Stimulated activated naive B cell treated with anti-CD40 and anti-IgM and Interleukin-4, amounts not matched to agents 10 μg/mL and 1 μg/mL and 100 μg/mL, for 72 hours (primary cell): ENCODE results near the gene GUCY1A1.
A peak's percentile ranks its signal among the peaks of the same experiment; 100 is the strongest.

Experiments used
- ATAC-seq, 2 donors: fragments of 150-1000 bp; cut with Tn5 transposase; replicated peaks; 2 replicates each; pipeline ENCODE4 v1.10.0; 2021; ENCODE audit warnings: moderate library complexity in 1 of 2
- DNase-seq: peaks from one replicate; pipeline ENCODE4 v3.0.0; 2021
- H3K27ac Mint-ChIP-seq: one replicate; pipeline ENCODE4 v1.8.0; 2022; ENCODE audit warnings: mild to moderate bottlenecking, mixed read lengths
- H3K27me3 Mint-ChIP-seq, 2 donors: one replicate each; pipeline ENCODE4 v1.8.0; 2022; ENCODE audit warnings: mixed read lengths in 2 of 2
- H3K36me3 Mint-ChIP-seq, 2 donors: one replicate each; pipeline ENCODE4 v1.8.0; 2022; ENCODE audit warnings: mixed read lengths in 2 of 2, mild to moderate bottlenecking in 1 of 2
- H3K4me1 Mint-ChIP-seq, 2 donors: one replicate each; pipeline ENCODE4 v1.8.0; 2022; ENCODE audit warnings: mixed read lengths in 2 of 2, mild to moderate bottlenecking in 1 of 2
- H3K4me3 Mint-ChIP-seq, 2 donors: one replicate each; pipeline ENCODE4 v1.8.0; 2022; ENCODE audit warnings: mild to moderate bottlenecking in 2 of 2, mixed read lengths in 2 of 2, moderate library complexity in 1 of 2
- H3K9me3 Mint-ChIP-seq, 2 donors: one replicate each; pipeline ENCODE4 v1.8.0; 2022; ENCODE audit warnings: mixed read lengths in 2 of 2, mild to moderate bottlenecking in 1 of 2

The GUCY1A1 gene

GRCh38 chr4:155673453-155673979 lies 6.9 kb downstream of the GUCY1A1 start:
- Mint-ChIP-seq H3K27ac (no peak overlapping the region), H3K27me3 (peaks cover 15 to 20% of the 10 kb centered on the region in 2 donors), H3K4me1 (peaks cover 9 to 18% of the 10 kb centered on the region in 2 donors), H3K4me3 (no peak overlapping the region), H3K36me3 (no peaks in the 10 kb centered on the region), H3K9me3 (no peaks in the 10 kb centered on the region)
- DNase-seq (no peak), ATAC-seq (no peak)

DNA sequence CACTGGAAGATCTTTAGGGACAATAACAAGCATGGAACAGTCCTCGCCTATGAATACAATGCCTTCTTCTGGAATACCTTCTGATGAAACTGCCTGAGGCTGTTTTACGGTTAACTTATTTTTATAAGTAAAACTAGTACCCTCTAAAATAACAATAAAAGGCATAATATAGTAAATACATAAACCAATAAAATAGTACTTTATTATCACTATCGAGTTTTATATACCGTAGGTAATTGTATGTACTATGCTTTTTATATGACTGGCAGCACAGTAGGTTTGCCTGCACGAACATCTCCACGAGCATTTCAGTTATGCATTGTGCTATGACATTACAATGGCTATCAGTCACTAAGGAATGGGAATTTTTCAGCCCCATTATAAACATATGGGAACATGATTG lies 8.0 kb downstream of the GUCY1A1 start:
- Mint-ChIP-seq H3K9me3 (no peaks in the 10 kb centered on the region), H3K27ac (no peak overlapping the region), H3K4me3 (no peak overlapping the region), H3K4me1 (peaks cover 9 to 15% of the 10 kb centered on the region in 2 donors), H3K36me3 (no peaks in the 10 kb centered on the region), H3K27me3 (peaks cover 15 to 19% of the 10 kb centered on the region in 2 donors)
- DNase-seq: no peak
- ATAC-seq: no peak

- Mint-ChIP-seq H3K4me1 (peaks cover 9 to 15% of the 10 kb centered on the region in 2 donors), H3K36me3 (no peaks in the 10 kb centered on the region), H3K9me3 (no peaks in the 10 kb centered on the region), H3K4me3 (peak overlapping the region in 1 of 2 donors; percentile 61), H3K27ac (no peak overlapping the region), H3K27me3 (peaks cover 6 to 8% of the 10 kb centered on the region in 2 donors)
- peak; percentile 36 to 51 for ATAC-seq
- no peak for DNase-seq
These were observed 9.2 kb downstream of the GUCY1A1 start for GRCh38 chr4:155675709-155676429.

DNA sequence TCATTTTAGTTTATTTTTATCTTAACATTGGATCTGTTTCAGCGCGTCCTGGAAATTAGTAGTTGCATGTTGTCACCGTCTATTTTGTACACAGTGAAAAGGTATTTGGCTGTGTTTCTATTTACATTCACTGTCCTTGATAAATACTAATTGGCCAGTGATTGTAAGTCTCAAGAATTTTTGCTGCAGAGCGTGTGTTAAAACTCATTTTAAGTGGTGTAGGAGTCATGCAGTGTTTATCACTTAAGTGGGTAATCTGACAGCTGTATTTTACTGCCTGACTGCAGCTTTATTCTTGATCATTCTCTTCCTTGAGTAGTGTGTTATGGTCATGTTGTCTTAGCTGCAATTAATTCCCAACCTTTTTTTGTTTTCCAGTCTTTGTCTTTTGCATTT lies 9.8 kb downstream of the GUCY1A1 start:
- peak overlapping the region; percentile 10 to 61 for H3K4me3 Mint-ChIP-seq
- ATAC-seq (no peak), DNase-seq (no peak)
- peaks cover 9 to 15% of the 10 kb centered on the region in 2 donors for H3K4me1 Mint-ChIP-seq
- H3K27ac Mint-ChIP-seq: no peak overlapping the region
- H3K9me3 Mint-ChIP-seq: no peaks in the 10 kb centered on the region
- H3K36me3 Mint-ChIP-seq: no peaks in the 10 kb centered on the region
- peaks cover under 1 to 3% of the 10 kb centered on the region in 2 donors for H3K27me3 Mint-ChIP-seq

DNA sequence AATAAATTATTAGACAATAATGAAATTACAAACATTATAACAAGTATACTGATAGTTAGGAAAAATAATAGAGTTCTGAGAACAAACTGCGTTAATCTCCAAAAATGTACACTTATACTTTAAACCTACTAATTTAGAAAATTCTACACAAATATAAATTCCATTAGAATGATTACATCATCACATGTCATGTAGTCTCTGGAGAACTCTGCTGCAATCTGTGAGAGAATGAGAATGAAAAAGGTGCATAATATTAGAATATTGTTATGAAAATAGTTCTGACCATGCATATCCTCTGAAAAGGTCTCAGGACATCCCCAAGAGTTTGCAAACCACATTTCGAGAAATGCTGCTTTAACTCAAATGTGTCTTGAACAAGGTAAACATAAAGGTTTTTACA lies 11.4 kb downstream of the GUCY1A1 start:
- ATAC-seq (no peak), DNase-seq (no peak)
- Mint-ChIP-seq H3K27me3 (peaks cover 0 to 3% of the 10 kb centered on the region in 2 donors), H3K9me3 (no peaks in the 10 kb centered on the region), H3K4me1 (peaks cover 9 to 15% of the 10 kb centered on the region in 2 donors), H3K4me3 (no peak overlapping the region), H3K27ac (no peak overlapping the region), H3K36me3 (no peaks in the 10 kb centered on the region)

DNA sequence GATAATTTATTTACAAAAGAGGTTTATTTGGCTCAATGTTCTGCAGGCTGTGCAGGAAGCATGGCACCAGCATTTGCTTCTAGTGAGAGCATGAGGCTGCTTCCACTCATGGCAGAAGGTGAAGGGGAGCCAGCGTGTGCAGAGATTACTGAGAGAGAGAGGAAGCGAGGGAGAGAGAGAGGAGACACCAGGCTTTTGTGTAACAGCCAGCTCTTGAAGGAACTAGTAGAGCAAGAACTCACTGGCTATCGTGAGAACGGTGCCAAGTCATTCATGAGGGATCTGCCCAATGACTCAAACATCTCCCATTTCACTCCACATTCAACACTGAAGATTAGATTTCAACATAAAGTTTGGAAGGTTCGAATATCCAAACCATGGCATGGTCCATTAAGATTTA lies 12.7 kb downstream of the GUCY1A1 start:
- H3K27ac Mint-ChIP-seq: no peak overlapping the region
- peaks cover 9 to 15% of the 10 kb centered on the region in 2 donors for H3K4me1 Mint-ChIP-seq
- no peak for ATAC-seq
- no peaks in the 10 kb centered on the region for H3K9me3 Mint-ChIP-seq
- H3K4me3 Mint-ChIP-seq: no peak overlapping the region
- no peaks in the 10 kb centered on the region for H3K36me3 Mint-ChIP-seq
- H3K27me3 Mint-ChIP-seq: peaks cover 0 to 3% of the 10 kb centered on the region in 2 donors
- no peak for DNase-seq

DNA sequence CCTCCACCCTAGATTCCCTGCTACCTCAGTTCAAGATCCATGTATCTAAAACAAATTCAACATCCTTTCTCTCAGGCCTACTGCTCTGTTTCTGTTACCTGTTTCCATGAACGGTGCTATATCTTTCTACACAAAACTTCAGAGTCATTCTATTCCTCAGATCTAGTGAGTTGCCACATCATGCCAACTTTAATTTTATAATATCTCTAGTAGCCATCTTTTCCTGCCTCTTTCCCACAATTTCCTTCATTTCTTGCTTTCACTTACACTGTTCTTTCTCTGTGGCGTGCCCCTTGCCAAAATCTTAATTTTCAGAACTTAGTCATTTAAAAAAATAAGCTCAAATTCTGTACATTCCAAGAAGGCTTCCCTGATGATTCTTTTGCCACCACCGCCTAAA lies 15.2 kb downstream of the GUCY1A1 start:
- Mint-ChIP-seq H3K4me3 (no peak overlapping the region), H3K4me1 (peaks cover 0 to 1% of the 10 kb centered on the region in 2 donors), H3K36me3 (no peaks in the 10 kb centered on the region), H3K9me3 (no peaks in the 10 kb centered on the region), H3K27me3 (peaks cover 0 to under 1% of the 10 kb centered on the region in 2 donors), H3K27ac (no peak overlapping the region)
- ATAC-seq (no peak), DNase-seq (no peak)

- Mint-ChIP-seq H3K27me3 (no peaks in the 10 kb centered on the region), H3K4me3 (no peak overlapping the region), H3K36me3 (no peaks in the 10 kb centered on the region), H3K27ac (no peak overlapping the region), H3K4me1 (no peaks in the 10 kb centered on the region), H3K9me3 (no peaks in the 10 kb centered on the region)
- no peak for DNase-seq
- no peak for ATAC-seq
These were observed 17.8 kb downstream of the GUCY1A1 start for GRCh38 chr4:155684423-155684822.

DNA sequence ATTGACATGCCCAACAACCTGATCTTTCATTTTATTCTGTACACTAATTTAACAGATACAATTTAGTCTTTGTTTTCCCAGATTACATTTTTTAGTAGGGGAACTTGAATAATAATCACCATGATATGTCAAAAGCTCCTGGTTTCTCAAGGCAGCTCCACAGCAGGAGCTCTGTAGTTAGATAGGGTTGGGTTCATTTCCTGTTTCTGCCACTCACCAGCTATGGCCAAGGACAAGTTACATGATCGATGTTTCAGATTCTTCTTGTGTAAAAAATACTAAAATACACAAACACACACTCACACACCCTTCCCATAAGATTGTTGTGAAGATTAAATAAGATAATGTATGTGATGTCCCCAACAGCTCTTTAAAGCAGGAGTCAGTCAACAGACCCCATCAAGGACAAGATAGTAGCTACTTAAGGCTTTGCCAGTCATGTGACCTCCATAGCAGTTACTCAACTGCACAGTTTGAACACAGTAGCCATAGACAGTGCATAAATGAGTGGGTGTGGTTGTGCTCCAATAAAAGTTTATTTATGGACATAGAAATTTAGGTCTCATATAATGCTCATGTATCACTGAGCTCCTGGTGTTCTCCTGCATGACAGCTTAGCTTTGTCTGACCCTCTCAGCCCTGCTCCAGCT lies 18.4 kb downstream of the GUCY1A1 start:
- H3K27me3 Mint-ChIP-seq: no peaks in the 10 kb centered on the region
- DNase-seq: no peak
- no peaks in the 10 kb centered on the region for H3K36me3 Mint-ChIP-seq
- H3K9me3 Mint-ChIP-seq: no peaks in the 10 kb centered on the region
- no peaks in the 10 kb centered on the region for H3K4me1 Mint-ChIP-seq
- no peak for ATAC-seq
- no peak overlapping the region for H3K4me3 Mint-ChIP-seq
- H3K27ac Mint-ChIP-seq: no peak overlapping the region

DNA sequence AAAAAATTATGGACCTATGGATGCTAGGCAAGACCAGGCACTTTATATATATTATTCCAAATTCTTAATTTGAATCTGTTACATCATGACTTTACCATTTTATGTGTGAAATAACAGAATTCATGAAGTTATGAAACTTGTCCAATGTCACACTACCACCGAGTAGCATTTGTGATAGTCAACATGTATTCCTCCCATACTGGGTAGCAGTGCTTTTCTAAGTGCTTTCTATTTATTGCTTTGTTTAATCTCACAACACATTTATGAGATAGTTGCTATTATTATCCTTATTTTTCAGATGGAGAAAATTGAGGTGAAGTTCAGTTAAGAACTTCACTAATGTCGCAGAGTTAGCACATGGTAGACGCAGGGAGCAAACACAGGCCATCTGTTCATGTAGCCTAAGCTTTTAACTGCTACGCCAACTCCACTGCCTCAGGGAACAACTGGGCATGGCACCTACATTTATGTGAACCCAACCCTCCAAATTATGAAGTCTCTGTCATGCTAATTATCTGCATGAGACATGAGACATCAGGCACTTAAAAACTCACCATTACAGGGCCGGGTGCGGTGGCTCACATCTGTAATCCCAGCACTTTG lies 20.8 kb downstream of the GUCY1A1 start:
- no peaks in the 10 kb centered on the region for H3K27me3 Mint-ChIP-seq
- no peak for DNase-seq
- no peak overlapping the region for H3K4me3 Mint-ChIP-seq
- no peak for ATAC-seq
- H3K36me3 Mint-ChIP-seq: no peaks in the 10 kb centered on the region
- no peaks in the 10 kb centered on the region for H3K4me1 Mint-ChIP-seq
- no peaks in the 10 kb centered on the region for H3K9me3 Mint-ChIP-seq
- no peak overlapping the region for H3K27ac Mint-ChIP-seq

GRCh38 chr4:155688211-155688610 lies 21.6 kb downstream of the GUCY1A1 start:
- Mint-ChIP-seq H3K27ac (no peak overlapping the region), H3K27me3 (no peaks in the 10 kb centered on the region), H3K4me3 (no peak overlapping the region), H3K9me3 (no peaks in the 10 kb centered on the region), H3K4me1 (no peaks in the 10 kb centered on the region), H3K36me3 (no peaks in the 10 kb centered on the region)
- ATAC-seq (no peak), DNase-seq (no peak)

DNA sequence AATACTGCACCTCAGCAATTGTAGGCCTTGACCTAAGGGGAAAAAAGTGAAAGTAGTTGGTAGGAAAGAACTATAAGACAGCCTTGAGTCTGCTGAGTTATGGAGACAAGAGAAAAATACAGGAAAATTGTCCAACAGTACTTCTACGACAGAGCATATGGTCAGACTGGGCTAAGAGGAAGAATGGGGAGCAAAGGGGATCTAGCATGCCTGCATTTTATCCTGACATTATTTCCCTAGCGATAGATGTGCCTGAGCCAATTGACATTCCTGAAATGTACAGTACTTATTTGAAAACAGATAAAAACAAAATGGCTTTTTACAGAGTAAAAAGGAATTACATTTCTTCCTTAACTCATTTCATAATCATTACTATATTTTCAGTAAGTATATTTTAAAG lies 22.2 kb downstream of the GUCY1A1 start:
- Mint-ChIP-seq H3K27ac (no peak overlapping the region), H3K4me3 (no peak overlapping the region), H3K9me3 (no peaks in the 10 kb centered on the region), H3K4me1 (no peaks in the 10 kb centered on the region), H3K27me3 (no peaks in the 10 kb centered on the region), H3K36me3 (no peaks in the 10 kb centered on the region)
- no peak for DNase-seq
- no peak for ATAC-seq

- no peak overlapping the region for H3K4me3 Mint-ChIP-seq
- no peaks in the 10 kb centered on the region for H3K4me1 Mint-ChIP-seq
- H3K9me3 Mint-ChIP-seq: no peaks in the 10 kb centered on the region
These were observed 23.6 kb downstream of the GUCY1A1 start for GRCh38 chr4:155690044-155690837.

GRCh38 chr4:155692361-155692760 lies 25.7 kb downstream of the GUCY1A1 start:
- Mint-ChIP-seq H3K27ac (no peak overlapping the region), H3K4me1 (no peaks in the 10 kb centered on the region), H3K36me3 (no peaks in the 10 kb centered on the region), H3K27me3 (no peaks in the 10 kb centered on the region), H3K9me3 (no peaks in the 10 kb centered on the region), H3K4me3 (no peak overlapping the region)
- no peak for ATAC-seq
- no peak for DNase-seq

More at GRCh38 chr4:155690044-155690837, 23.6 kb downstream of the GUCY1A1 start:
- Mint-ChIP-seq H3K36me3 (no peaks in the 10 kb centered on the region), H3K27me3 (no peaks in the 10 kb centered on the region), H3K27ac (no peak overlapping the region)
- ATAC-seq (no peak), DNase-seq (no peak)
